ENCODE data around the gene TAAR1.
"Not testable (repeated sequence)": the region's sequence is repeated elsewhere in the genome, so short reads cannot be mapped to it uniquely, and the experiment has no call there.

TAAR1 gene

GRCh38 chr6:132648356-132648755 is 10.6 kb downstream of the TAAR1 start:
- Mint-ChIP-seq H3K36me3 (ENCODE audit: insufficient read depth) (no peaks in the 10 kb centered on the region), H3K27ac (no peak overlapping the region), H3K4me1 (ENCODE audit: low read depth in 2 of 2) (peaks cover 0 to 3% of the 10 kb centered on the region in 2 donors), H3K27me3 (no peaks in the 10 kb centered on the region), H3K4me3 (no peak overlapping the region), H3K9me3 (no peaks in the 10 kb centered on the region)
- ATAC-seq (replicated peaks) (peak; percentile 73), DNase-seq (no peak)

GRCh38 chr6:132643547-132643946 is 15.4 kb downstream of the TAAR1 start:
- Mint-ChIP-seq H3K4me3 (no peak overlapping the region), H3K27me3 (peaks cover 7 to 8% of the 10 kb centered on the region in 2 donors), H3K36me3 (ENCODE audit: insufficient read depth) (no peaks in the 10 kb centered on the region), H3K27ac (no peak overlapping the region), H3K4me1 (ENCODE audit: low read depth in 2 of 2) (peaks cover 0 to 3% of the 10 kb centered on the region in 2 donors), H3K9me3 (no peaks in the 10 kb centered on the region)
- DNase-seq (no peak), ATAC-seq (replicated peaks) (no peak)

GRCh38 chr6:132637135-132637534 is 21.8 kb downstream of the TAAR1 start:
- not testable (repeated sequence) for ATAC-seq (replicated peaks); H3K27ac Mint-ChIP-seq; H3K9me3 Mint-ChIP-seq; DNase-seq; H3K4me1 Mint-ChIP-seq (ENCODE audit: low read depth in 2 of 2); H3K36me3 Mint-ChIP-seq (ENCODE audit: insufficient read depth); H3K4me3 Mint-ChIP-seq
- H3K27me3 Mint-ChIP-seq, result peaks cover 63 to 66% of the 10 kb centered on the region in 2 donors

- H3K4me1 Mint-ChIP-seq (ENCODE audit: low read depth in 2 of 2); H3K4me3 Mint-ChIP-seq; ATAC-seq (replicated peaks); H3K27ac Mint-ChIP-seq; H3K9me3 Mint-ChIP-seq; DNase-seq; H3K36me3 Mint-ChIP-seq (ENCODE audit: insufficient read depth): not testable (repeated sequence)
- peaks cover 58 to 66% of the 10 kb centered on the region in 2 donors for H3K27me3 Mint-ChIP-seq
These were observed 23.1 kb downstream of the TAAR1 start for GRCh38 chr6:132635906-132636305.

- H3K9me3 Mint-ChIP-seq; ATAC-seq (replicated peaks); H3K36me3 Mint-ChIP-seq (ENCODE audit: insufficient read depth); H3K27ac Mint-ChIP-seq; H3K4me1 Mint-ChIP-seq (ENCODE audit: low read depth in 2 of 2); DNase-seq; H3K4me3 Mint-ChIP-seq: not testable (repeated sequence)
- H3K27me3 Mint-ChIP-seq, result peaks cover 64 to 66% of the 10 kb centered on the region in 2 donors
These were observed 23.7 kb downstream of the TAAR1 start for GRCh38 chr6:132635288-132635687.

GRCh38 chr6:132634796-132635195 is 24.2 kb downstream of the TAAR1 start:
- Mint-ChIP-seq H3K9me3 (peaks cover 0 to 8% of the 10 kb centered on the region in 2 donors), H3K36me3 (ENCODE audit: insufficient read depth) (no peaks in the 10 kb centered on the region), H3K27ac (no peak overlapping the region), H3K4me1 (ENCODE audit: low read depth in 2 of 2) (no peaks in the 10 kb centered on the region), H3K4me3 (no peak overlapping the region), H3K27me3 (peaks cover 64 to 66% of the 10 kb centered on the region in 2 donors)
- no peak for ATAC-seq (replicated peaks)
- DNase-seq, result no peak

- H3K4me1 Mint-ChIP-seq (ENCODE audit: low read depth in 2 of 2), result no peaks in the 10 kb centered on the region
- no peak overlapping the region for H3K4me3 Mint-ChIP-seq
- DNase-seq (no peak), ATAC-seq (replicated peaks) (no peak)
- H3K9me3 Mint-ChIP-seq, result peaks cover 0 to 7% of the 10 kb centered on the region in 2 donors
- peaks cover 70 to 71% of the 10 kb centered on the region in 2 donors for H3K27me3 Mint-ChIP-seq
- no peaks in the 10 kb centered on the region for H3K36me3 Mint-ChIP-seq (ENCODE audit: insufficient read depth)
- no peak overlapping the region for H3K27ac Mint-ChIP-seq
These were observed 25.6 kb downstream of the TAAR1 start for GRCh38 chr6:132633362-132633761.

- peaks cover 0 to 2% of the 10 kb centered on the region in 2 donors for H3K9me3 Mint-ChIP-seq
- H3K27ac Mint-ChIP-seq, result no peak within 1 kb of the TSS
- ATAC-seq (replicated peaks), result no peak
- no peak within 1 kb of the TSS for H3K4me3 Mint-ChIP-seq
- no peak for DNase-seq
- H3K36me3 Mint-ChIP-seq (ENCODE audit: insufficient read depth), result no peaks in the 10 kb centered on the region
- H3K27me3 Mint-ChIP-seq, result peaks cover 30 to 43% of the 10 kb centered on the region in 2 donors
- no peaks in the 10 kb centered on the region for H3K4me1 Mint-ChIP-seq (ENCODE audit: low read depth in 2 of 2)
These were observed 34.8 kb downstream of the TAAR1 start, which contains the start of gene TAAR2 for GRCh38 chr6:132624175-132624574. TAAR2 (minus strand) TSS chr6:132624275; CDS start chr6:132624275, 0 bp downstream.

- H3K4me3 Mint-ChIP-seq, result no peak overlapping the region
- H3K36me3 Mint-ChIP-seq (ENCODE audit: insufficient read depth), result no peaks in the 10 kb centered on the region
- ATAC-seq (replicated peaks), result no peak
- no peak overlapping the region for H3K27ac Mint-ChIP-seq
- DNase-seq, result no peak
- H3K27me3 Mint-ChIP-seq, result peaks cover 25 to 34% of the 10 kb centered on the region in 2 donors
- H3K4me1 Mint-ChIP-seq (ENCODE audit: low read depth in 2 of 2), result no peaks in the 10 kb centered on the region
- peaks cover 0 to 2% of the 10 kb centered on the region in 2 donors for H3K9me3 Mint-ChIP-seq
These were observed 35.7 kb downstream of the TAAR1 start for GRCh38 chr6:132623106-132623845.

GRCh38 chr6:132616677-132617076 is 42.3 kb downstream of the TAAR1 start:
- ATAC-seq (replicated peaks), result no peak
- no peak for DNase-seq
- H3K4me1 Mint-ChIP-seq (ENCODE audit: low read depth in 2 of 2), result peaks cover 9 to 16% of the 10 kb centered on the region in 2 donors
- H3K36me3 Mint-ChIP-seq (ENCODE audit: insufficient read depth), result no peaks in the 10 kb centered on the region
- H3K4me3 Mint-ChIP-seq, result no peak overlapping the region
- H3K27ac Mint-ChIP-seq, result no peak overlapping the region
- no peaks in the 10 kb centered on the region for H3K9me3 Mint-ChIP-seq
- H3K27me3 Mint-ChIP-seq, result no peaks in the 10 kb centered on the region

- Mint-ChIP-seq H3K4me1 (ENCODE audit: low read depth in 2 of 2) (peaks cover 9 to 16% of the 10 kb centered on the region in 2 donors), H3K27ac (peak overlapping the region; percentile 81 to 87)
These were observed 44.4 kb downstream of the TAAR1 start for GRCh38 chr6:132614554-132614953.

GRCh38 chr6:132612449-132613108 is 46.4 kb downstream of the TAAR1 start:
- peak overlapping the region; percentile 22 to 57 for H3K27ac Mint-ChIP-seq
- no peaks in the 10 kb centered on the region for H3K27me3 Mint-ChIP-seq

More at GRCh38 chr6:132614554-132614953, 44.4 kb downstream of the TAAR1 start:
- no peak for ATAC-seq (replicated peaks)
- DNase-seq, result no peak
- H3K36me3 Mint-ChIP-seq (ENCODE audit: insufficient read depth), result no peaks in the 10 kb centered on the region
- no peaks in the 10 kb centered on the region for H3K9me3 Mint-ChIP-seq
- no peaks in the 10 kb centered on the region for H3K27me3 Mint-ChIP-seq
- peak overlapping the region; percentile 69 to 75 for H3K4me3 Mint-ChIP-seq

GRCh38 chr6:132611616-132612015 is 47.4 kb downstream of the TAAR1 start:
- Mint-ChIP-seq H3K36me3 (ENCODE audit: insufficient read depth) (no peaks in the 10 kb centered on the region), H3K4me3 (no peak overlapping the region), H3K27ac (no peak overlapping the region), H3K4me1 (ENCODE audit: low read depth in 2 of 2) (peaks cover 9 to 16% of the 10 kb centered on the region in 2 donors), H3K27me3 (no peaks in the 10 kb centered on the region), H3K9me3 (no peaks in the 10 kb centered on the region)
- ATAC-seq (replicated peaks) (no peak), DNase-seq (no peak)

More at GRCh38 chr6:132612449-132613108, 46.4 kb downstream of the TAAR1 start:
- DNase-seq (no peak), ATAC-seq (replicated peaks) (peak; percentile 96)
- Mint-ChIP-seq H3K4me3 (peak overlapping the region; percentile 33 to 44), H3K36me3 (ENCODE audit: insufficient read depth) (no peaks in the 10 kb centered on the region), H3K4me1 (ENCODE audit: low read depth in 2 of 2) (peaks cover 9 to 16% of the 10 kb centered on the region in 2 donors), H3K9me3 (no peaks in the 10 kb centered on the region)
